NCI-H774 (cell line): ENCODE results near the gene HTR3B.
"Not testable (repeated sequence)": the region's sequence is repeated elsewhere in the genome, so short reads cannot be mapped to it uniquely, and the experiment has no call there.

Experiments
- DNase-seq: peaks from one replicate; lab custom pipeline; 2025; lab: John Stamatoyannopoulos, UW

HTR3B gene

GRCh38 chr11:113885897-113886296 lies 18.7 kb upstream of the HTR3B start:
- no peak for DNase-seq

GRCh38 chr11:113888848-113889247 lies 15.7 kb upstream of the HTR3B start:
- DNase-seq = no peak

- no peak for DNase-seq
These were observed 10.1 kb upstream of the HTR3B start for GRCh38 chr11:113894421-113894996.

GRCh38 chr11:113895367-113896155 lies 9.0 kb upstream of the HTR3B start:
- no peak for DNase-seq

GRCh38 chr11:113896156-113896879 lies 8.3 kb upstream of the HTR3B start:
- peak; percentile 28 for DNase-seq

- no peak for DNase-seq
These were observed 3.5 kb upstream of the HTR3B start for GRCh38 chr11:113901141-113901540.

- DNase-seq = peak; percentile 82
These were observed 1.4 kb downstream of the HTR3B start for GRCh38 chr11:113906038-113906437.

- DNase-seq = no peak
These were observed 1.9 kb downstream of the HTR3B start for GRCh38 chr11:113906516-113906915.

GRCh38 chr11:113907152-113907551 lies 2.6 kb downstream of the HTR3B start:
- DNase-seq = peak; percentile 28

GRCh38 chr11:113907681-113908080 lies 3.1 kb downstream of the HTR3B start:
- no peak for DNase-seq

GRCh38 chr11:113908098-113908497 lies 3.5 kb downstream of the HTR3B start:
- no peak for DNase-seq

- DNase-seq = not testable (repeated sequence)
These were observed 6.9 kb downstream of the HTR3B start for GRCh38 chr11:113911491-113911890.

- DNase-seq = no peak
These were observed 19.0 kb downstream of the HTR3B start for GRCh38 chr11:113923572-113923971.

- DNase-seq = no peak
These were observed 21.9 kb downstream of the HTR3B start for GRCh38 chr11:113926273-113927197.

GRCh38 chr11:113928311-113928710 lies 23.7 kb downstream of the HTR3B start:
- no peak for DNase-seq

- no peak for DNase-seq
These were observed 28.2 kb downstream of the HTR3B start for GRCh38 chr11:113932788-113933187.

- not testable (repeated sequence) for DNase-seq
These were observed 29.6 kb downstream of the HTR3B start for GRCh38 chr11:113934193-113934592.

- DNase-seq = no peak
These were observed 30.2 kb downstream of the HTR3B start for GRCh38 chr11:113934761-113935160.

GRCh38 chr11:113935858-113936257 lies 31.3 kb downstream of the HTR3B start:
- no peak for DNase-seq

- DNase-seq = no peak
These were observed 33.3 kb downstream of the HTR3B start for GRCh38 chr11:113937918-113938317.

- DNase-seq = no peak
These were observed 37.7 kb downstream of the HTR3B start for GRCh38 chr11:113942256-113942655.

GRCh38 chr11:113946162-113946561 lies 41.6 kb downstream of the HTR3B start:
- not testable (repeated sequence) for DNase-seq
